Body of pancreas (tissue), 4 donors: ENCODE results near the gene COL4A2.

ENCODE experiments used
- POLR2A ChIP-seq, 3 donors: fragments of 450-650 bp; IDR thresholded peaks; one replicate each; pipeline ENCODE4 v1.6.1; 2016; ENCODE audit warnings: antibody characterized with exemption in 3 of 3, mild to moderate bottlenecking in 2 of 3
- TF ChIP-seq, protein P1 (sequence below), 7 experiments: fragments of 450-650 bp in 4 of 7; fragments of 200-600 bp in 3 of 7; sonication (generic) in 3 of 7; IDR thresholded peaks; one replicate each; pipeline ENCODE4 v1.5.1; 2016 to 2019; ENCODE audit warnings: antibody characterized with exemption in 7 of 7

DNA sequence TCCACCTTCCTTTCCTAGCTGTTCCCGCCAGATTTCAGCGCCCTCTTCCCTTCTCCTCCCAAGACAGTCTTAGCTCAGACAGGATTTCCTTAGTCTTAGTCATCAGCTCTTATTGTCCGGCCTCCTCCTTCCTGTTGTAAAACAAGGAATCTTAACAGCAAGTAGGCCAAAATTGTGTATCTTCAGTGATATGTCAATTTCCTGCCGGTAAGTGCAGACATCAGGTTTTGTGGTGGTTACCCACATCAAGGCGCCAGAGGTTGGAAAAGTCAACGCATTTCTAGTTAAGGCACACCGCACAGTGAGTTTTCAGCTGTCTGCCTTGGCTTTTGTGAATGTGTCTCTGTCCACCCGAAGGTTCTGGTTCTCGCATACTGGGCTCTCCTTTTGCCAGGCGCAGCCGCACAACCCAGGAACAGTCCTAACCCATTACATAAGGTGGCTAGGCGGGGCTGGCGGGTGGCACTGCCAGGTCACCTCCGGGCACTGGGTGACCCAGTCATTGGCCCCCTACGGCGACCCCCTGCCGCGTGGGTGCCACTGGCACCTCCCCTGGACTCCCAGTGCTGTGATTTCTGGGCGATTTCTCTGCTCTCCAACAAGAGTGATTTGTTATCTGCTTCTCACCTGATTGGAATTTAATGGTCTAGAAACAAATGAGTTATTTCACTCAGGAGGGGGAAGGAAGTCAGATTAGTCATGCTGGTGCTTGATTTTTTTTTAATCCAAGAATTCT, 12.9 kb downstream of the COL4A2 start:
- TF ChIP-seq, protein P1, sequence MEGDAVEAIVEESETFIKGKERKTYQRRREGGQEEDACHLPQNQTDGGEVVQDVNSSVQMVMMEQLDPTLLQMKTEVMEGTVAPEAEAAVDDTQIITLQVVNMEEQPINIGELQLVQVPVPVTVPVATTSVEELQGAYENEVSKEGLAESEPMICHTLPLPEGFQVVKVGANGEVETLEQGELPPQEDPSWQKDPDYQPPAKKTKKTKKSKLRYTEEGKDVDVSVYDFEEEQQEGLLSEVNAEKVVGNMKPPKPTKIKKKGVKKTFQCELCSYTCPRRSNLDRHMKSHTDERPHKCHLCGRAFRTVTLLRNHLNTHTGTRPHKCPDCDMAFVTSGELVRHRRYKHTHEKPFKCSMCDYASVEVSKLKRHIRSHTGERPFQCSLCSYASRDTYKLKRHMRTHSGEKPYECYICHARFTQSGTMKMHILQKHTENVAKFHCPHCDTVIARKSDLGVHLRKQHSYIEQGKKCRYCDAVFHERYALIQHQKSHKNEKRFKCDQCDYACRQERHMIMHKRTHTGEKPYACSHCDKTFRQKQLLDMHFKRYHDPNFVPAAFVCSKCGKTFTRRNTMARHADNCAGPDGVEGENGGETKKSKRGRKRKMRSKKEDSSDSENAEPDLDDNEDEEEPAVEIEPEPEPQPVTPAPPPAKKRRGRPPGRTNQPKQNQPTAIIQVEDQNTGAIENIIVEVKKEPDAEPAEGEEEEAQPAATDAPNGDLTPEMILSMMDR (IDR thresholded peaks at IDR 0.05): no peak
- no peak for TF ChIP-seq POLR2A (IDR thresholded peaks at IDR 0.05)
